SKM-1 treated with dmso at 0.1 percent for 144 hours (cell line): ENCODE data around the gene FAM53A.
"Not testable (repeated sequence)": the region's sequence is repeated elsewhere in the genome, so short reads cannot be mapped to it uniquely, and the experiment has no call there.

Experiments used
- DNase-seq: peaks from one replicate; lab custom pipeline; 2025; ENCODE audit not compliant: unreplicated experiment; lab: John Stamatoyannopoulos, UW

Gene FAM53A

GRCh38 chr4:1686440-1687036 lies 2.4 kb upstream of the FAM53A start:
- no peak for DNase-seq

DNA sequence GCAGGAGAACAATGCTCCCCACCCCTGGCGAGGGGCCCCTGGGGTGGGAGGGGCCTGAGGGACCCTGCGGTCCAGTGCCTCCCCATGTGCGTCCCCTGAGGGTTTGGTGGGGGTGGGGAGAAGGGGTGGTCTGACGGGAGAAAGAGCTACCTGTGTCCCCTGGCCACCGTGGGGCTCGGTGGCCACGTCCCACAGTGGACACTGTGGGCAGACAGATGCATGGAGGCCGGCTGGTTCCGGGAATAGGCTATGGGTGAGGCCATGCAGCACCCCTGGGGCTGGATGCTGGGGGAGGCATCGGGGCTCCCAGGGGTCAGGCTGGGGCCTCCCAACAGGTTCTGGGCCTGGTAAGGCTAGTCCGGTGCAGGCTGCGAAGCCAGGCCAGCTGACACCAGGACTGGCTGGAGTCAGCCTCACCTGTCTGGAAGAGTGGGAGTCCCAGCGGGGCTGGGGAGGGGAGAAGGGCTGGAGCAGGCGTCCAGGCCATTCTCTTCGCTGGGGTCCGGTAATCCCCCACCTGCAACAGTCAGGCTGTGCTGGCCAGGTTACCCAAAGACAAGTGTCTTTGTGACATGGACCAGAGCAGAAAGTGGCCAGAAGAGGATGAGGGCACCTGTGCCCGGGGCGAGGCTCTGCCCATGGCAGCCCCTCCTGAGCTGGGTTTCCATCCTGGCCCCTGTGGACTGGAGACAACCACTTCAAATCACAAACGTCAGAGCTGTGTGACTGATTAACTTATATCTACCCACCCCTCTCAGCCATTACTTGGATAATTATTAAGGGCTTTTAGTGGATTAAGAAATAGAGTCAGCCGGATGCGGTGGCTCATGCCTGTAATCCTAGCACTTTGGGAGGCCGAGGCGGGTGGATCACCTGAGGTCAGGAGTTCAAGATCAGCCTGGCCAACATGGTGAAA lies 1.4 kb upstream of the FAM53A start:
- no peak for DNase-seq

- no peak for DNase-seq
Measured at GRCh38 chr4:1684506-1685234, 557 bp upstream of the FAM53A start.

DNA sequence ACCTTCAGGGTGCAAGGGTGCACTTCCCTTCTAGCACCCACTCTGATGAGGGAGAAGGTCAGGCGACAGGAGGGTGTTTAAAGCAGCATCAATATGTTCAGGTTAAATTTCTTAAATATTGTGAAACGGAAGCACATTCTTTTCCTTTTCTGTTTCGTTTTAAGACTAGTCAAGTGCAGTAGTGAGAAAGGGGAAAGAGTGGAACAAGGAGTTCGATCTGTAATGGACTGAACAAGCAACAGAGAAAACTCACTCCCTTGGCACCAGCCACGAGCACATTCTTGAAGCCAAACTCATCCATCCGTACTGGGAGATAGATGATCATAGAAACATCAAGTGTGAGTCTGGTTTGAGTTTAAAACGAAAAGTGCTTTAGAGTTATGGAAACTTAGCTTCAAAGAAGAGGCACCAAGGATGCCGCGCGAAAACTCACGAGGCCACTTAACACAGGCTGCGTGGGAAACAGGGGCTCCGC lies 815 bp downstream of the FAM53A start:
- no peak for DNase-seq

DNA sequence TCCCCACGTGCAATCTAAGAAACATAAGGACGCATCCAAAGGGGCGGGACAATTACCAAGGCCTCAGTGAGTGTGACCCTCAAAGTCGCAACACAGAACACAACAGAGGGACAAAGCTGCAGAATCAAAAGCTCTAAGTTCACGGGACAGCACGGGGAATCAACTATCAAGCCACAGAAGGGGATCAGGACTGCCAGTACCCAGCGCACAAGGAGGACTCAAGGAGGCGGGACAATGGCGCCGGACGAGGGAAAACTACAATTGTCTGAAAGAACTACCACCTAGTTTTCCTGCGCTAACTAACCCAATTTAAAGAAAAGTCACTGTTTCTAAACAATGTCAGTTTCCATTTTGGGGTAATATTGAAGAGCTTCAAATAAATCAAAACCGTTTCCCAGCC lies 1.3 kb downstream of the FAM53A start:
- no peak for DNase-seq

GRCh38 chr4:1678244-1678643 lies 5.9 kb downstream of the FAM53A start:
- no peak for DNase-seq

- DNase-seq, result no peak
Measured at GRCh38 chr4:1676605-1677525, 7.2 kb downstream of the FAM53A start.

GRCh38 chr4:1675802-1676137 lies 8.3 kb downstream of the FAM53A start:
- DNase-seq, result no peak

DNA sequence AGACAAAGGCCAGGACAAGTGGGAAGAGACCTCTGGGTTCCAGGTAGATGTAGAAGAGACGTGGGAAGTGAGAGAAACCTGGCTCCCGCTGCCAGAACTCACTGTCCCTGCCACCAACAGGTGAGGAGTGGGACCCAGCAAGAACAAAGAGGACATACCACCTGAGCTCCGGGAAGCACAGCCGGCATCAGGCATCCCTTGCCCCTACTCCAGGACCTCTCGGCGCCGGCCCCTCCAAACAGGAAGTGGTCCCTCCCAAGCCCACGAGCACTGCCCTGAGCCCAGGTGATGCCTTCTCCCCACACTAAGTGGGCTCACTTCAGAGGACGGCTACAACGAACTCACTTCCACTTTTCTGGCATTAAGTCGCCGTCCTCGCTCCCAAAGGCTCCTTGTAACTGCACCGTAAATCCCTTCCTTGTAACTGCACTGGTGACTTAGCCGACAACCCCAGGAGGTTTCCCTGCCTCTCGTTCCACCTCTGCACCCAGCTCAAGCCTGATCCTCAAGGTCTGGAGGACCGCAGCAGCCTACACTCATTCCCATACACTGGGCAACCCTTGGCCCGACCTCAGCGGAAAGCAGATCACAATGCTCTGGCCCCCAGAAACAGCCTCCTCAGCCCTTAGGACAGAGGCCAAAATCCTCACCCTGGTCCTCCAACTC lies 8.8 kb downstream of the FAM53A start:
- no peak for DNase-seq

GRCh38 chr4:1674682-1675081 lies 9.4 kb downstream of the FAM53A start:
- DNase-seq, result no peak

DNA sequence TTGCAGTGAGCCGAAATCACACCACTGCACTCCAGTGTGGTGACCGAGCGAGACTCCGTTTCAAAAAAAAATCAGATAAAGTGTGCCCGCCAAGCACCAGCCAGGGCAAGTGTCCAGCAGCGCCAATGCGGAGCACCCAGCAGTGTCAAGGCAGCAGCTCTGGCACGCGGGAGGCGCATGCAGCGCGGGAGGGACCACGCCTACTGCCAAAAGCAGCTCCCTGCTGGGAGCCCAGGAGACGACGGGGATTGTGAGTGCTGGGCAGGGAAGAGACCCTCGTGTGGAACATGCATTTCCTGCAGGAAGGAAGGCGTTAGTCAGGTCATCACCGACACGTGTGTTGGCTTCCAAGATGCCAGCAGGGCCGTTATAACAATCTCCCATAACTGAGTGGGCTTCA lies 10.4 kb downstream of the FAM53A start:
- no peak for DNase-seq

DNA sequence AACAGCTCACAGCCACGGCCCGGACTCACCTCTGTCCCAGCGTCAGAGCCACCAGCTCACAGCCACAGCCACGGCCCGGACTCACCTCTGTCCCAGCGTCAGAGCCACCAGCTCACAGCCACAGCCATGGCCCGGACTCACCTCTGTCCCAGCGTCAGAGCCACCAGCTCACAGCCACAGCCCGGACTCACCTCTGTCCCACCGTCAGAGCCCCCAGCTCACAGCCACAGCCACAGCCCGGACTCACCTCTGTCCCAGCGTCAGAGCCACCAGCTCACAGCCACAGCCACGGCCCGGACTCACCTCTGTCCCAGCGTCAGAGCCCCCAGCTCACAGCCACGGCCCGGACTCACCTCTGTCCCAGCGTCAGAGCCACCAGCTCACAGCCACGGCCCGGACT lies 13.1 kb downstream of the FAM53A start:
- DNase-seq, result not testable (repeated sequence)

DNA sequence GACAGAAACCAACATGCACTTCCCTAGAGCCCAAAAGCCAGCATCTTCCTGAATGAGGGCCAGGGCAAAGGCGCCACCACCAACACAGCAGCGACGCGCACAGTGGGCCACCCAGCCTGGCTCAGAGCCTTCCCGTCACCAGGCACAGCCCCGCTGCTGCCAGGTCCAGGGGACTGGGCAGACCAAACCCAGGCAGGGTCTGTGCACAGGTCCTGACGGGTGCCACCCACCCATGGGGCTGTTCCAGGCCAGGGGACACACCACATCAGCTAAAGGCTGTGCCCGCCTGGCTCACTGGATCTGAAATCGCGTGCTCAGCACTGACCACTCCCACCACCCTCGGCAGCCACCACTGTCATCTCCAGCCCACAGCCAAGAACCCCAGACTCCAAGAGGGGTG lies 13.8 kb downstream of the FAM53A start:
- no peak for DNase-seq

DNA sequence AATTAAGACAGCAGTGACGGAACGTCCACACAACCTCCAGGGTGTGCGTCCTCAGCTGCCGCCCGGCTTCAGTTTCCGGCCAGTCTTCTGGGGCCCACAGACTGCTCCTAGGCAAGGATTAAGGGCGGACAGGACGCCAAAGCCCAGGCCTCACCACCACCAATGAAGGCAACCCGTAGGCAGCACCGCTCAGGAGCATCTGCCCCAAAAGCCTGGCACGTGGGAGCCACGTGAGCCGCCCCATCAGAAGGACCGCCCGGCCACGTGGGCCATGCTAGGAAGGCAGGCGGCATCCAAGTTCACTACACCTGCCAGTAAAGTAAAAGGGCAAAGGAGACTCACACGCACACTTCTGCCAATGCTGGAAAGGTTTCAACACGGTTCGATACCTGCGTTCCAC lies 14.3 kb downstream of the FAM53A start:
- no peak for DNase-seq

- no peak for DNase-seq
Measured at GRCh38 chr4:1669270-1669669, 14.8 kb downstream of the FAM53A start.

DNA sequence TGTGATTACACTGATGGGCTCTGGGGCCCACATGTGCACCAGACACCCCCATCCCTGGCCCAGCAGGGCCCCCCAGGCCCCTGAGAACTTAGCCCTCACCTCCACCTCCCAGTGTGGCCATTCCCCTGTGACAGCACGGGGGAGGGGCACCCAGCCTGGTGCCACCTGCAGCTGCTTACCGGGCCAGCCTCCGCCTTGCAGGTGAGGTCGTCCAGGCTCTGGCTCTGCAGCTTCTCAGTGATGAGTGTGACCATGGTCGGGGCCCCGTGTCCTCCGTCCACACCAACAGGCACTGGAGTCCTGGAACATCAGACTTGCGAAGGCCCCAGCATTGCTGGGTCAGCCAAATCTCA lies 15.6 kb downstream of the FAM53A start:
- no peak for DNase-seq

- no peak for DNase-seq
Measured at GRCh38 chr4:1667273-1667672, 16.8 kb downstream of the FAM53A start.

DNA sequence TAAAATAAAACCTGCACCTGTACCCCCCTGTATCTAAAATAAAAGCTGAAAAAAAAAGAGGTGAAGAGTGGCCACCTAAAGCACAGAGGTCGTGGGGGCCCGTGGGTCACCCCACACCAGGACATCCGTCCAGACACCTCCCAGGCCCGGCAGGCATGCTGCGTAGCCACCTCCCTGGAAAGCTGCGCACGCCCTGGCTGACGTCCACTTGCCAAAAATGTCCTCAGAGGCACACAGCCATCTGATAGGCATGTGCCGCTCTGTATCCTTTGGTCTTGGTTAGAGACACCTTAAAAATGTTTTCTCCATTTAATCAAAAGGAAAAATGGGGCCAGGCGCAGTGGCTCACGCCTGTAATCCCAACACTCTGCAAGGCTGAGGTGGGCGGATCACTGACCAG lies 17.7 kb downstream of the FAM53A start:
- DNase-seq, result no peak

DNA sequence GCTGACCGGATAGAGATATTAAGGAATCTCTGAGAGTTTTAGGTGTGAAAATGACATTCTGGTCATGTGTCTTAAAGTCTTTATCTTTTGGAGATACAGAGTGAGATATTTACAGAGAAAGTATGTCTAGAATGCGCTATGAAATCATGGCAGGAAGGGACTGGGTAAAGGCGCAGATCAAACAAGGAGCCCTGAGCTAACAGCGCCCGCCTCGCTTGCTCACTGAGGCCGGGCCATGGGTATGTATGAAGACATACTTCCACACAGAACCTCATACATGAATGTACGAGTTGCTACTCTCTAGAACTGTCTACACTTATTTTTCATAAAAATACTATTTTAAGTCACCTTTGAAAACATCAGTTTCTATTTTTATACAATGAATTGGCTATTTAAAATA lies 20.0 kb downstream of the FAM53A start:
- DNase-seq, result no peak

DNA sequence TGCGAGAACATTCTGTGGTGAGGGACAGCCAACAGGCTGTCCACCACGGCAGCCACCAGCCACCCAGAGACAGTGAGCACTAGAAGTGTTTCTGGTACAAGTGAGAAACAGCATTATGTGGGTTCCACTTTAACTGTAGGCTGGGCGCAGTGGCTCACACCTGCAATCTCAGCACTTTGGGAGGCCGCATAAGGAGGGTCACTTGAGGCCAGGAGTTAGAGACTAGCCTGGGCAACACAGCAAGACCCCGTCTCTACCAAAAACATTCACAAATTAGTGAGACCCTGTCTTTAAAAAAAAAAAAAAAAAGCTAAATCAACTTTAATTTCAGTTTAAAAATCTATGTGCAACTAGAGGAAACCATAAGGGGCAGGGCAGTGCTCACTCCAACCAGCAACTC lies 20.6 kb downstream of the FAM53A start:
- no peak for DNase-seq
